Adrenal gland (tissue), 12 donors: ENCODE measurements around the gene FAM98B. TPM values are rescaled to one million over a fixed set of nuclear protein-coding genes. Genes with fewer than 3 reads are reported as not detected.

Source experiments
- DNase-seq, 7 donors: peaks; one replicate each; pipeline ENCODE4 v3.0.0-alpha.2; 2019 to 2020
- H3K27ac ChIP-seq, 5 donors: fragments of 200-600 bp; sonication (generic) in 4 of 5; 1 replicate in 3 of 5; 2 replicates in 2 of 5; pipeline versions ENCODE4 v1.5.1 to v1.8.0; 2016 to 2020; ENCODE audit warnings: mild to moderate bottlenecking in 1 of 5
- H3K27me3 ChIP-seq: fragments of 200-600 bp; 2 replicates; pipeline ENCODE4 v1.8.0; 2021
- H3K36me3 ChIP-seq, 2 donors: fragments of 200-600 bp; replicated peaks in 1 of 2; 1 replicate in 1 of 2; 2 replicates in 1 of 2; pipeline versions ENCODE4 v1.5.1 to v1.8.0; 2018 to 2022
- H3K4me1 ChIP-seq, 2 donors: fragments of 200-600 bp; replicated peaks in 1 of 2; 1 replicate in 1 of 2; 2 replicates in 1 of 2; pipeline versions ENCODE4 v1.5.1 to v1.8.0; 2018 to 2021
- H3K4me3 ChIP-seq, 4 donors: fragments of 200-600 bp; sonication (generic) in 3 of 4; one replicate each; pipeline ENCODE4 v1.5.1; 2016 to 2018
- H3K9me3 ChIP-seq, 3 donors: fragments of 200-600 bp; sonication (generic) in 1 of 3; replicated peaks in 1 of 3; 1 replicate in 2 of 3; 2 replicates in 1 of 3; pipeline versions ENCODE4 v1.5.1 to v1.8.0; 2016 to 2021
- POLR2A ChIP-seq, 2 donors: fragments of 450-650 bp; IDR thresholded peaks; one replicate each; pipeline ENCODE4 v1.6.1; 2017; ENCODE audit warnings: antibody characterized with exemption in 2 of 2, mild to moderate bottlenecking in 2 of 2, moderate library complexity in 1 of 2
- WGBS, 4 donors: extraction: QIAGEN DNeasy Blood & Tissue Kit in 2 of 4; methylation state at CpG; one replicate each; pipeline versions ENCODE4 v1.1.5 to v1.1.7; 2013 to 2017; 5-methylcytosine and 5-hydroxymethylcytosine counted together
- intact Hi-C, 2 donors: fragments of 100-400 bp; cut with DNase I; formaldehyde crosslinking; loops; one replicate each; pipeline versions ENCODE4 v1.14.1 to v1.15.0; 2022 to 2023
- polyA plus RNA-seq, 3 donors: library from polyadenylated mRNA; stranded (reverse); fragments of 200-250 nt in 2 of 3; fragments of 350-450 nt in 1 of 3; fragmentation: Illumina TruSeq in 1 of 3; extraction: RNeasy Lipid Tissue Mini Kit (QIAGEN cat#74804) in 1 of 3; gene quantifications; one replicate each; pipeline ENCODE4 v1.2.3, GENCODE V29; 2013 to 2014
- total RNA-seq, 9 donors: library from RNA; depleted of rRNA in 4 of 9; stranded (reverse); fragments of >200 nt in 4 of 9; fragments of 120-200 nt in 1 of 9; fragmentation: NEBNext Ultra II Directional in 1 of 9; extraction: Animal tissue kit (Norgen Biotek cat#: 25700) in 1 of 9; gene quantifications; one replicate each; pipeline versions ENCODE4 v1.1.0 to v1.2.4, GENCODE V29; 2013 to 2023
- TF ChIP-seq, protein P1 (sequence below), 6 experiments: fragments of 450-650 bp in 4 of 6; fragments of 200-600 bp in 2 of 6; sonication (generic) in 1 of 6; IDR thresholded peaks; 1 replicate in 5 of 6; 2 replicates in 1 of 6; pipeline versions ENCODE4 v1.5.1 to v1.8.0; 2016 to 2021; ENCODE audit warnings: antibody characterized with exemption in 6 of 6, mild to moderate bottlenecking in 2 of 6, moderate library complexity in 1 of 6
- donor health status: healthy with polysubstance abuse.
- donor health status: Bipolar disorder and iron deficiency.
- donor health status: DM: yes; HTN: yes; CAD: no.
- donor health status: DM: no; HTN: no; CAD: no.
- donor health status: DM: no; HTN: no; CAD: no.
- donor health status: DM: yes; HTN: yes; CAD: no.

The FAM98B gene
- total and polyA plus RNA-seq, 12 donors, result 3.0 to 30.1 (median 12.3) TPM

DNA sequence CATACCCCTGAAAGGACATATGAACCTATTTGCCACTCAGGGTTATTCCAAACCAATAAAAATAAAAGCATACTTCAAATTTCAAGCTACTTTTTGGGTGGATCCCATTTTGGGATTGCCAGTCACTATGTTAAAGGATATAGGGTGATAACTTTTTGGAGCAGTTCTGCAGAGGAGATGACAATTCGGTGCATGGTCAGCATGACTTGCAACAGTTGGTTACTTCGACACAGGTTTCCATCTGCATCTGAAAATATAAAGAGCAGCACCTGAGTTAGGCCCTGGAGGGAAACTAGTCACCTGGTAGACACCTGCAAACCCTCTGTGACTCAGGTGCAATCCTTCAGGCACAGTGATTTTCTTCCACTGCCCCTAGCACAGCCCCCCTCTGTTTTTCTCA lies 72.2 kb downstream of the FAM98B start:
- TF ChIP-seq POLR2A (IDR thresholded peaks at IDR 0.05), result no peak
- Histone ChIP-seq H3K36me3 (no peaks in the 10 kb centered on the region), H3K27me3 (no peaks in the 10 kb centered on the region), H3K4me3 (no peak overlapping the region), H3K4me1 (no peaks in the 10 kb centered on the region), H3K27ac (no peak overlapping the region), H3K9me3 (no peaks in the 10 kb centered on the region)
- intact Hi-C loops, result no loop called here
- no peak for DNase-seq
- WGBS, 4 donors, result 81 to 93% (median 93%) methylated on average over 2 of the region's 2 CpGs

DNA sequence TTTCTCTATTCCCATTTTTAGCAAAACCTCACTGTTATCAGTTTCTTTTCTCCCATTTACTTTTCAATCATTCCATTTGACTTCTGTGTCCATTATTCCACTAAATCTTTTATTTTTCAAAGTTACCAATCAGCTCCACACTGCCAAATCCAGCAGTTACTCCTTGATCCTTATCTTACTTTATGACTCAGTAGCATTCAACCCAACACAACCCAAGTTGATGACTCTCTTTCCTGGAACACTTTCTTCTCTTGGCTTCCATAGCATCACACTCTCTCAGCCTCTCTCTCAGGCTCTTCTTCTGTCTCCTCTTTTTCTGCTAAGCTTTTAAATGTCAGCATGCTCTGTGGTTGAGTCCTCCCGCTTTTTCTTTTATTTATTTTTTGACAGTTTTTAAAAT lies 74.4 kb downstream of the FAM98B start:
- intact Hi-C loops, result no loop called here
- Histone ChIP-seq H3K27ac (no peak overlapping the region), H3K36me3 (no peaks in the 10 kb centered on the region), H3K27me3 (no peaks in the 10 kb centered on the region), H3K4me3 (no peak overlapping the region), H3K4me1 (no peaks in the 10 kb centered on the region), H3K9me3 (no peaks in the 10 kb centered on the region)
- TF ChIP-seq, protein P1, sequence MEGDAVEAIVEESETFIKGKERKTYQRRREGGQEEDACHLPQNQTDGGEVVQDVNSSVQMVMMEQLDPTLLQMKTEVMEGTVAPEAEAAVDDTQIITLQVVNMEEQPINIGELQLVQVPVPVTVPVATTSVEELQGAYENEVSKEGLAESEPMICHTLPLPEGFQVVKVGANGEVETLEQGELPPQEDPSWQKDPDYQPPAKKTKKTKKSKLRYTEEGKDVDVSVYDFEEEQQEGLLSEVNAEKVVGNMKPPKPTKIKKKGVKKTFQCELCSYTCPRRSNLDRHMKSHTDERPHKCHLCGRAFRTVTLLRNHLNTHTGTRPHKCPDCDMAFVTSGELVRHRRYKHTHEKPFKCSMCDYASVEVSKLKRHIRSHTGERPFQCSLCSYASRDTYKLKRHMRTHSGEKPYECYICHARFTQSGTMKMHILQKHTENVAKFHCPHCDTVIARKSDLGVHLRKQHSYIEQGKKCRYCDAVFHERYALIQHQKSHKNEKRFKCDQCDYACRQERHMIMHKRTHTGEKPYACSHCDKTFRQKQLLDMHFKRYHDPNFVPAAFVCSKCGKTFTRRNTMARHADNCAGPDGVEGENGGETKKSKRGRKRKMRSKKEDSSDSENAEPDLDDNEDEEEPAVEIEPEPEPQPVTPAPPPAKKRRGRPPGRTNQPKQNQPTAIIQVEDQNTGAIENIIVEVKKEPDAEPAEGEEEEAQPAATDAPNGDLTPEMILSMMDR (IDR thresholded peaks at IDR 0.05), result no peak
- TF ChIP-seq POLR2A (IDR thresholded peaks at IDR 0.05), result no peak
- 93 to 97% (median 95%) methylated on average over 1 of the region's 1 CpG for WGBS, 4 donors
- peak in 2 of 7 donors; percentile 5 to 10 for DNase-seq

DNA sequence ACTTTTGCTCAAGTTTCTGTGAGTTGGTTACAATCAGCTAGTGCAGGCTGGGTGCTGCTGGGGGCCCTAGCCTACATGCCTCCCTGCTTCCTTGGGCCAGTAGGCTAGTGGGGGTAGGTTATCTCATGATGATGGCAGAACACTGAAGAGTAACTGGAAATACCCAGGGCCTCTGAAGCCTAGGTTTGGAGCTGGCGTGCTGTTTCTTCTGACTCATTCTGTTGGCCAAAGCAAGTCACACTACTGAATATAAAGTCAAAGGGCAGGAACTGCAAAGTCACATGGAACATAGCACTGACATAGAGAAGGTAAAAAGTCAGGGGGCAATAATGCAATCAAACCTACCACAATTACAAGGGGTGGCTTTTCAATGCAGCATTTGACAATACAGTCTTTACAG lies 76.2 kb downstream of the FAM98B start:
- no peak for TF ChIP-seq POLR2A (IDR thresholded peaks at IDR 0.05)
- TF ChIP-seq, protein P1 (IDR thresholded peaks at IDR 0.05), result no peak
- no peak for DNase-seq
- Histone ChIP-seq H3K4me1 (no peaks in the 10 kb centered on the region), H3K27ac (no peak overlapping the region), H3K36me3 (no peaks in the 10 kb centered on the region), H3K4me3 (no peak overlapping the region), H3K9me3 (no peaks in the 10 kb centered on the region), H3K27me3 (no peaks in the 10 kb centered on the region)
- WGBS, 4 donors, result 83 to 95% (median 89%) methylated on average over 1 of the region's 1 CpG
- intact Hi-C loops, result no loop called here

DNA sequence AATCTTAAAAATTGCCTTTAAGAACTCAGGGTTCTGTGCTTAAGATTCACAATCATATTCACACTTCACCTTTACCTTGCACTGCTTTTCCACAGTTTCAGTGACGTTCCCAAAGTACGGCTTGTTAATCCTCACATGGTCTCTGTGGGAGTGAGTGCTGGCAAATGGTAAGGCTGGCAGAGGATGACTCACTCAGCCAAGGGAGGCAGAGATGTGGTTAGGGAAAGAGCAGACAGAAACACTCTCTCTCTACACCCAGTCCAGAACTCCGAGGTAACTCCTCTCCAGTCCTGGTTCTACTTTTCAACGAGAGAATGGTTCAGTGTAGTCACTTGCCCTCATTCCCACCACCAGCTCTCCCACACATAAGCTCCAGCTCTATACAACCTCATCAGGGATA lies 77.6 kb downstream of the FAM98B start:
- TF ChIP-seq, protein P1 (IDR thresholded peaks at IDR 0.05), result no peak
- no peak for TF ChIP-seq POLR2A (IDR thresholded peaks at IDR 0.05)
- intact Hi-C loops, result no loop called here

DNA sequence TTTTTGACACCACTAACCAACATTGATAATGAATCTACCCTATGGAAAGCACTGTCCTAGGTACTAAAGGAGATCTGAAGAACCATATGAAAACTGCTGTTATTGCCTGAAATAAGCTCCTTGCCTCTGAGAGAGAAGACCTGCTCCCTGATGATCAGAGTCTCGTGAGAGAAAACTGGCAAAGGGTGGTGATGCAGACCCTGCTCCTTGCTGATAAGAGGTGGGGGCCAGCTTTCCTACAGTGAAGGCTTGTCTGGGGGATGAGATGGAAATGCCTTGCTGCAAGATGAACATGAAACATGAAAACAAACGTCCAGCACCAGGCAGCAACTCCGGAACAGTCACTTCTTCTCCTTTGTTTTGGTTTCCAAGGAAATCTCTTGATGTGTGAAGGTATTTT lies 78.8 kb downstream of the FAM98B start:
- Histone ChIP-seq H3K9me3 (no peaks in the 10 kb centered on the region), H3K4me1 (peaks cover 10 to 11% of the 10 kb centered on the region in 2 donors), H3K27me3 (no peaks in the 10 kb centered on the region), H3K27ac (no peak overlapping the region), H3K4me3 (no peak overlapping the region), H3K36me3 (no peaks in the 10 kb centered on the region)
- no peak for TF ChIP-seq POLR2A (IDR thresholded peaks at IDR 0.05)
- TF ChIP-seq, protein P1 (IDR thresholded peaks at IDR 0.05), result no peak
- no peak for DNase-seq
- 75 to 87% (median 80%) methylated on average over 3 of the region's 3 CpGs for WGBS, 4 donors
- intact Hi-C loops, result no loop called here

More for the DNA sequence above, 77.6 kb downstream of the FAM98B start:
- H3K4me1 ChIP-seq, result peaks cover 9% of the 10 kb centered on the region in 2 donors
- WGBS, 4 donors, result 41 to 52% (median 45%) methylated on average over 4 of the region's 4 CpGs
- no peak overlapping the region for H3K27ac ChIP-seq
- no peak overlapping the region for H3K4me3 ChIP-seq
- H3K27me3 ChIP-seq, result no peaks in the 10 kb centered on the region
- DNase-seq, result peak in 6 of 7 donors; percentile 28 to 69 (median 60)
- no peaks in the 10 kb centered on the region for H3K9me3 ChIP-seq
- H3K36me3 ChIP-seq, result no peaks in the 10 kb centered on the region
